Neural cell (in vitro differentiated cells): ENCODE results near the gene NME9. TPM values are rescaled to one million over a fixed set of nuclear protein-coding genes. Genes with fewer than 3 reads are reported as not detected.

ENCODE experiments used
- H2AFZ ChIP-seq: fragments of 200-600, 300-800 bp; sonication (generic), shearing (Covaris generic); 2 replicates; pipeline ENCODE4 v1.6.0; 2014; ENCODE audit warnings: low read depth, mild to moderate bottlenecking, antibody characterized with exemption, low read length, moderate library complexity
- H3F3A ChIP-seq: fragments of 200-600 bp; shearing (Covaris generic); 2 replicates; pipeline ENCODE4 v1.6.1; 2016; ENCODE audit warnings: mild to moderate bottlenecking, moderate library complexity, mixed read lengths, antibody characterized with exemption, low read length; ENCODE audit not compliant: insufficient read depth, poor library complexity, severe bottlenecking
- H3K27ac ChIP-seq: fragments of 200-600, 300-800 bp; sonication (generic), shearing (Covaris generic); 2 replicates; pipeline ENCODE4 v1.5.1; 2014; ENCODE audit warnings: mild to moderate bottlenecking, low read length, moderate library complexity
- H3K27me3 ChIP-seq: fragments of 300-800, 200-600 bp; sonication (generic), shearing (Covaris generic); 2 replicates; pipeline ENCODE4 v1.6.0; 2014; ENCODE audit warnings: mild to moderate bottlenecking, low read depth, low read length, moderate library complexity; ENCODE audit not compliant: insufficient read depth
- H3K36me3 ChIP-seq: fragments of 300-800, 200-600 bp; sonication (generic), shearing (Covaris generic); 2 replicates; pipeline ENCODE4 v1.5.1; 2014; ENCODE audit warnings: mild to moderate bottlenecking, antibody characterized with exemption, low read length, moderate library complexity; ENCODE audit not compliant: insufficient read depth
- H3K4me2 ChIP-seq: fragments of 300-800, 200-600 bp; sonication (generic), shearing (Covaris generic); 2 replicates; pipeline ENCODE4 v1.6.0; 2014; ENCODE audit warnings: mild to moderate bottlenecking, low read length
- H3K4me3 ChIP-seq: fragments of 300-800, 200-600 bp; sonication (generic), shearing (Covaris generic); 2 replicates; pipeline ENCODE4 v1.5.1; 2014; ENCODE audit warnings: mild to moderate bottlenecking, low read length, moderate library complexity
- H3K79me2 ChIP-seq: fragments of 200-600 bp; shearing (Covaris generic); replicated peaks from 2 replicates; pipeline ENCODE4 v1.6.0; 2014; ENCODE audit warnings: mild to moderate bottlenecking, low read length, moderate library complexity; ENCODE audit not compliant: insufficient read depth
- H3K9ac ChIP-seq: fragments of 300-800, 200-600 bp; sonication (generic), shearing (Covaris generic); 2 replicates; pipeline ENCODE4 v1.6.1; 2016; ENCODE audit warnings: mild to moderate bottlenecking, low read length, mixed read lengths
- H3K9me2 ChIP-seq: fragments of 200-600 bp; shearing (Covaris generic); 2 replicates; pipeline ENCODE4 v1.6.1; 2016; ENCODE audit warnings: mild to moderate bottlenecking, low read length, mixed read lengths; ENCODE audit not compliant: insufficient read depth
- H3K9me3 ChIP-seq: fragments of 200-600, 300-800 bp; sonication (generic), shearing (Covaris generic); 2 replicates; pipeline ENCODE4 v1.6.1; 2016; ENCODE audit warnings: mild to moderate bottlenecking, mixed run types, low read length, moderate library complexity, mixed read lengths
- H4K20me1 ChIP-seq: fragments of 200-600 bp; shearing (Covaris generic); 2 replicates; pipeline ENCODE4 v1.6.1; 2016; ENCODE audit warnings: mild to moderate bottlenecking, mixed run types; ENCODE audit not compliant: insufficient read depth
- CTCF ChIP-seq: fragments of 450-650 bp; IDR thresholded peaks from 2 replicates; pipeline ENCODE4 v1.5.1; 2014; ENCODE audit warnings: antibody characterized with exemption, mild to moderate bottlenecking, moderate library complexity; ENCODE audit not compliant: poor library complexity, severe bottlenecking
- EP300 ChIP-seq: fragments of 450-650 bp; conservative IDR thresholded peaks from 2 replicates; pipeline ENCODE4 v1.6.1; 2014; ENCODE audit warnings: antibody characterized with exemption, mild to moderate bottlenecking, moderate library complexity; ENCODE audit not compliant: poor library complexity, severe bottlenecking
- EZH2 ChIP-seq: fragments of 200-600, 300-800 bp; shearing (Covaris generic), sonication (generic); IDR thresholded peaks from 2 replicates; pipeline ENCODE4 v1.6.1; 2014; ENCODE audit warnings: antibody characterized with exemption, low read length, borderline replicate concordance, mild to moderate bottlenecking; ENCODE audit not compliant: insufficient read depth, poor library complexity, severe bottlenecking
- MXI1 ChIP-seq: fragments of 450-650 bp; conservative IDR thresholded peaks from 2 replicates; pipeline ENCODE4 v1.6.1; 2014; ENCODE audit warnings: antibody characterized with exemption, mild to moderate bottlenecking; ENCODE audit not compliant: poor library complexity, severe bottlenecking
- POLR2AphosphoS5 ChIP-seq: IDR thresholded peaks from 2 replicates; pipeline ENCODE4 v1.6.1; 2012
- RAD21 ChIP-seq: fragments of 450-650 bp; conservative IDR thresholded peaks from 2 replicates; pipeline ENCODE4 v1.6.1; 2014; ENCODE audit warnings: antibody characterized with exemption, mild to moderate bottlenecking, moderate library complexity
- SMC3 ChIP-seq: fragments of 450-650 bp; conservative IDR thresholded peaks from 2 replicates; pipeline ENCODE4 v1.6.1; 2014; ENCODE audit warnings: antibody characterized with exemption, mild to moderate bottlenecking, moderate library complexity; ENCODE audit not compliant: poor library complexity
- TAF1 ChIP-seq: IDR thresholded peaks from 2 replicates; pipeline ENCODE4 v1.6.1; 2012; ENCODE audit warnings: low read depth
- polyA plus RNA-seq: library from polyadenylated mRNA; depleted of rRNA; stranded (reverse); fragments of >200 nt; gene quantifications from 2 replicates; pipeline ENCODE4 v1.2.3, GENCODE V29; 2014
- TF ChIP-seq, protein P1 (sequence below): IDR thresholded peaks from 2 replicates; pipeline ENCODE4 v1.6.1; 2012; ENCODE audit warnings: borderline replicate concordance

The NME9 gene
- polyA plus RNA-seq, 1 donor from 2014 or later, result 17.4 TPM

GRCh38 chr3:138281561-138281960 is 48.1 kb downstream of the NME9 start:
- Histone ChIP-seq H3K9ac (no peak overlapping the region), H3F3A (no peaks in the 10 kb centered on the region), H3K9me3 (no peaks in the 10 kb centered on the region), H3K27me3 (no peaks in the 10 kb centered on the region), H2AFZ (no peak overlapping the region), H3K36me3 (no peaks in the 10 kb centered on the region), H3K9me2 (no peaks in the 10 kb centered on the region), H3K4me2 (no peak overlapping the region), H3K79me2 (no peaks in the 10 kb centered on the region), H3K4me3 (no peak overlapping the region), H4K20me1 (no peaks in the 10 kb centered on the region), H3K27ac (no peak overlapping the region)
- TF ChIP-seq, protein P1, sequence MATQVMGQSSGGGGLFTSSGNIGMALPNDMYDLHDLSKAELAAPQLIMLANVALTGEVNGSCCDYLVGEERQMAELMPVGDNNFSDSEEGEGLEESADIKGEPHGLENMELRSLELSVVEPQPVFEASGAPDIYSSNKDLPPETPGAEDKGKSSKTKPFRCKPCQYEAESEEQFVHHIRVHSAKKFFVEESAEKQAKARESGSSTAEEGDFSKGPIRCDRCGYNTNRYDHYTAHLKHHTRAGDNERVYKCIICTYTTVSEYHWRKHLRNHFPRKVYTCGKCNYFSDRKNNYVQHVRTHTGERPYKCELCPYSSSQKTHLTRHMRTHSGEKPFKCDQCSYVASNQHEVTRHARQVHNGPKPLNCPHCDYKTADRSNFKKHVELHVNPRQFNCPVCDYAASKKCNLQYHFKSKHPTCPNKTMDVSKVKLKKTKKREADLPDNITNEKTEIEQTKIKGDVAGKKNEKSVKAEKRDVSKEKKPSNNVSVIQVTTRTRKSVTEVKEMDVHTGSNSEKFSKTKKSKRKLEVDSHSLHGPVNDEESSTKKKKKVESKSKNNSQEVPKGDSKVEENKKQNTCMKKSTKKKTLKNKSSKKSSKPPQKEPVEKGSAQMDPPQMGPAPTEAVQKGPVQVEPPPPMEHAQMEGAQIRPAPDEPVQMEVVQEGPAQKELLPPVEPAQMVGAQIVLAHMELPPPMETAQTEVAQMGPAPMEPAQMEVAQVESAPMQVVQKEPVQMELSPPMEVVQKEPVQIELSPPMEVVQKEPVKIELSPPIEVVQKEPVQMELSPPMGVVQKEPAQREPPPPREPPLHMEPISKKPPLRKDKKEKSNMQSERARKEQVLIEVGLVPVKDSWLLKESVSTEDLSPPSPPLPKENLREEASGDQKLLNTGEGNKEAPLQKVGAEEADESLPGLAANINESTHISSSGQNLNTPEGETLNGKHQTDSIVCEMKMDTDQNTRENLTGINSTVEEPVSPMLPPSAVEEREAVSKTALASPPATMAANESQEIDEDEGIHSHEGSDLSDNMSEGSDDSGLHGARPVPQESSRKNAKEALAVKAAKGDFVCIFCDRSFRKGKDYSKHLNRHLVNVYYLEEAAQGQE, result no peak
- no peak for TF ChIP-seq POLR2AphosphoS5
- no peak for TF ChIP-seq TAF1
- TF ChIP-seq RAD21, result no peak
- TF ChIP-seq EZH2, result no peak

- H3K27ac ChIP-seq, result no peak overlapping the region
- H3K27me3 ChIP-seq, result no peaks in the 10 kb centered on the region
- H3K36me3 ChIP-seq, result no peaks in the 10 kb centered on the region
- H3K9ac ChIP-seq, result no peak overlapping the region
- no peaks in the 10 kb centered on the region for H3F3A ChIP-seq
- no peak for TF ChIP-seq POLR2AphosphoS5
- no peak for TF ChIP-seq CTCF
- TF ChIP-seq SMC3, result no peak
- TF ChIP-seq TAF1, result no peak
- no peak for TF ChIP-seq RAD21
- TF ChIP-seq EP300, result no peak
- no peak for TF ChIP-seq EZH2
- TF ChIP-seq, protein P1, result no peak
- no peak for TF ChIP-seq MXI1
- no peak overlapping the region for H3K4me3 ChIP-seq
- H3K79me2 ChIP-seq, result no peaks in the 10 kb centered on the region
- H2AFZ ChIP-seq, result no peak overlapping the region
- no peak overlapping the region for H3K4me2 ChIP-seq
- no peaks in the 10 kb centered on the region for H3K9me3 ChIP-seq
- H3K9me2 ChIP-seq, result no peaks in the 10 kb centered on the region
- H4K20me1 ChIP-seq, result no peaks in the 10 kb centered on the region
Observed at GRCh38 chr3:138271189-138271794, 58.4 kb downstream of the NME9 start.
